Pancreas (tissue), 10 donors: ENCODE data around the gene PUM2. TPM values are rescaled to one million over a fixed set of nuclear protein-coding genes. Genes with fewer than 3 reads are reported as not detected.

Source experiments
- ATAC-seq, 4 donors: fragments of 200-7000 bp; cut with Tn5 transposase; one replicate each; pipeline versions ENCODE4 v1.8.0 to v1.9.1; 2020; ENCODE audit warnings: mild to moderate bottlenecking in 4 of 4, moderate library complexity in 4 of 4
- DNase-seq, 6 donors: peaks; one replicate each; pipeline ENCODE4 v3.0.0-alpha.2; 2020
- FAIRE-seq: peaks from 2 replicates; lab custom pipeline; 2012; peaks lifted over from hg19 to GRCh38; lab: Jason Lieb, UNC
- H3K27ac ChIP-seq, 4 donors: fragments of 200-600 bp; sonication (generic); 1 replicate in 3 of 4; 2 replicates in 1 of 4; pipeline versions ENCODE4 v1.5.0 to v1.8.0; 2020
- H3K27me3 ChIP-seq, 4 donors: fragments of 200-600 bp; one replicate each; pipeline ENCODE4 v1.8.0; 2021
- H3K36me3 ChIP-seq, 3 donors: fragments of 200-600 bp; sonication (generic) in 1 of 3; one replicate each; pipeline versions ENCODE4 v1.5.0 to v1.8.0; 2020 to 2021
- H3K4me1 ChIP-seq, 3 donors: fragments of 200-600 bp; one replicate each; pipeline ENCODE4 v1.8.0; 2021
- H3K4me3 ChIP-seq, 4 donors: fragments of 200-600 bp; sonication (generic) in 2 of 4; one replicate each; pipeline versions ENCODE4 v1.5.0 to v1.8.0; 2020 to 2021
- H3K9me3 ChIP-seq, 4 donors: fragments of 200-600 bp; one replicate each; pipeline ENCODE4 v1.8.0; 2021
- CTCF ChIP-seq, 4 donors: fragments of 200-600 bp; sonication (generic) in 3 of 4; IDR thresholded peaks; one replicate each; pipeline versions ENCODE4 v1.5.0 to v1.8.0; 2021; ENCODE audit warnings: antibody characterized with exemption in 4 of 4
- WGBS, 2 donors: extraction: QIAGEN DNeasy Blood & Tissue Kit; methylation state at CpG; one replicate each; pipeline ENCODE4 v1.1.7; 2013; 5-methylcytosine and 5-hydroxymethylcytosine counted together
- intact Hi-C, 3 donors: fragments of 100-400 bp; cut with DNase I; formaldehyde crosslinking; loops; one replicate each; pipeline versions ENCODE4 v1.11.1 to v1.14.2; 2022
- polyA plus RNA-seq, 2 donors: library from polyadenylated mRNA; stranded (reverse); fragments of 200-250 nt; gene quantifications; one replicate each; pipeline ENCODE4 v1.2.3, GENCODE V29; 2013
- total RNA-seq, 6 donors: library from RNA; stranded (reverse); fragmentation: NEBNext Ultra II Directional in 4 of 6; extraction: Animal tissue kit (Norgen Biotek cat#: 25700) in 4 of 6; gene quantifications; one replicate each; pipeline versions ENCODE4 v1.2.1 to v1.2.4, GENCODE V29; 2021 to 2023
- donor health status: healthy with polysubstance abuse.
- donor health status: DM: no; HTN: no; CAD: no; lungs with moderate emphysema.
- donor health status: DM: no; HTN: no; CAD: no.
- donor health status: control.
- donor health status: control.
- donor health status: Bipolar disorder and iron deficiency.
- donor health status: DM: yes; HTN: yes; CAD: no.
- donor health status: DM: no; HTN: no; CAD: no.
- donor health status: DM: no; HTN: no; CAD: no.
- donor health status: DM: yes; HTN: yes; CAD: no.

Gene PUM2
- total and polyA plus RNA-seq, 8 donors, result 17.0 to 70.2 (median 40.8) TPM

GRCh38 chr2:20396356-20397000, 45.8 kb upstream of the PUM2 start:
- FAIRE-seq, result no peak
- H3K36me3 ChIP-seq, result no peaks in the 10 kb centered on the region
- intact Hi-C loops, result loop anchor here in 1 of 3 donors (5.0 kb wide), 1 partner anchor 246 kb away; no protein-coding TSS in a partner anchor
- H3K27me3 ChIP-seq, result no peaks in the 10 kb centered on the region
- no peak for DNase-seq
- no peak for ATAC-seq
- no peak overlapping the region for H3K27ac ChIP-seq
- 78 to 81% methylated on average over 9 of the region's 9 CpGs for WGBS, 2 donors
- no peak overlapping the region for H3K4me3 ChIP-seq
- no peaks in the 10 kb centered on the region for H3K9me3 ChIP-seq
- TF ChIP-seq CTCF (IDR thresholded peaks at IDR 0.05), result peak in 1 of 4 donors; percentile 3
- no peaks in the 10 kb centered on the region for H3K4me1 ChIP-seq

- WGBS, 2 donors, result 74 to 76% methylated on average over 4 of the region's 4 CpGs
- intact Hi-C loops, result no loop called here
- FAIRE-seq, result no peak
Measured at GRCh38 chr2:20393986-20394385, 43.3 kb upstream of the PUM2 start.

GRCh38 chr2:20391951-20392699, 41.5 kb upstream of the PUM2 start:
- FAIRE-seq (no peak), DNase-seq (no peak), ATAC-seq (no peak)
- intact Hi-C loops, result no loop called here
- no peak for TF ChIP-seq CTCF (IDR thresholded peaks at IDR 0.05)
- H3K4me3 ChIP-seq, result no peak overlapping the region
- 73 to 78% methylated on average over 8 of the region's 8 CpGs for WGBS, 2 donors
- H3K27ac ChIP-seq, result no peak overlapping the region
- H3K27me3 ChIP-seq, result no peaks in the 10 kb centered on the region
- H3K36me3 ChIP-seq, result no peaks in the 10 kb centered on the region
- no peaks in the 10 kb centered on the region for H3K9me3 ChIP-seq
- no peaks in the 10 kb centered on the region for H3K4me1 ChIP-seq

More at GRCh38 chr2:20393986-20394385, 43.3 kb upstream of the PUM2 start:
- Histone ChIP-seq H3K36me3 (no peaks in the 10 kb centered on the region), H3K4me3 (no peak overlapping the region), H3K27me3 (no peaks in the 10 kb centered on the region), H3K9me3 (no peaks in the 10 kb centered on the region), H3K4me1 (no peaks in the 10 kb centered on the region), H3K27ac (no peak overlapping the region)
- ATAC-seq (no peak), DNase-seq (no peak)
- TF ChIP-seq CTCF (IDR thresholded peaks at IDR 0.05), result no peak

GRCh38 chr2:20390524-20391123, 40.0 kb upstream of the PUM2 start:
- 71 to 75% methylated on average over 7 of the region's 7 CpGs for WGBS, 2 donors
- DNase-seq, result no peak
- no peak for ATAC-seq
- H3K27me3 ChIP-seq, result no peaks in the 10 kb centered on the region
- H3K4me3 ChIP-seq, result no peak overlapping the region
- no peaks in the 10 kb centered on the region for H3K36me3 ChIP-seq
- H3K9me3 ChIP-seq, result no peaks in the 10 kb centered on the region
- FAIRE-seq, result no peak
- no peak for TF ChIP-seq CTCF (IDR thresholded peaks at IDR 0.05)
- intact Hi-C loops, result no loop called here
- no peaks in the 10 kb centered on the region for H3K4me1 ChIP-seq
- no peak overlapping the region for H3K27ac ChIP-seq
